Endothelial cell of umbilical vein (primary cell): ENCODE results near the gene ITPKB.

Experiments
- EZH2 ChIP-seq: IDR thresholded peaks from 2 replicates; pipeline ENCODE4 v1.6.1; 2012; ENCODE audit warnings: borderline replicate concordance, low read depth, mild to moderate bottlenecking, moderate library complexity, low read length, inconsistent platforms; ENCODE audit not compliant: severe bottlenecking
- FOS ChIP-seq: IDR thresholded peaks from 2 replicates; pipeline ENCODE4 v1.6.1; 2011; ENCODE audit warnings: mild to moderate bottlenecking, low read length, moderate library complexity, borderline replicate concordance; ENCODE audit not compliant: insufficient read depth
- POLR2A ChIP-seq: IDR thresholded peaks from 2 replicates; pipeline ENCODE4 v1.6.1; 2012; ENCODE audit warnings: low read depth, mild to moderate bottlenecking, control low read depth, low read length
- POLR2AphosphoS5 ChIP-seq: IDR thresholded peaks from 2 replicates; pipeline ENCODE4 v1.6.1; 2012; ENCODE audit warnings: low read depth, mild to moderate bottlenecking, control low read depth, low read length, moderate library complexity; ENCODE audit not compliant: insufficient read depth
- TF ChIP-seq, protein P1 (sequence below), 2 donors: IDR thresholded peaks; 1 replicate in 1 of 2; 2 replicates in 1 of 2; pipeline ENCODE4 v1.5.1; 2011; ENCODE audit warnings: low read length in 2 of 2, mild to moderate bottlenecking in 2 of 2, moderate library complexity in 2 of 2, control low read depth in 1 of 2, inconsistent platforms in 1 of 2, low read depth in 1 of 2; ENCODE audit not compliant: insufficient read depth in 1 of 2; ENCODE audit errors: extremely low read depth in 1 of 2
- TF ChIP-seq, protein P2 (sequence below): IDR thresholded peaks from 2 replicates; pipeline ENCODE4 v1.6.1; 2011; ENCODE audit not compliant: insufficient read depth, insufficient read length

DNA sequence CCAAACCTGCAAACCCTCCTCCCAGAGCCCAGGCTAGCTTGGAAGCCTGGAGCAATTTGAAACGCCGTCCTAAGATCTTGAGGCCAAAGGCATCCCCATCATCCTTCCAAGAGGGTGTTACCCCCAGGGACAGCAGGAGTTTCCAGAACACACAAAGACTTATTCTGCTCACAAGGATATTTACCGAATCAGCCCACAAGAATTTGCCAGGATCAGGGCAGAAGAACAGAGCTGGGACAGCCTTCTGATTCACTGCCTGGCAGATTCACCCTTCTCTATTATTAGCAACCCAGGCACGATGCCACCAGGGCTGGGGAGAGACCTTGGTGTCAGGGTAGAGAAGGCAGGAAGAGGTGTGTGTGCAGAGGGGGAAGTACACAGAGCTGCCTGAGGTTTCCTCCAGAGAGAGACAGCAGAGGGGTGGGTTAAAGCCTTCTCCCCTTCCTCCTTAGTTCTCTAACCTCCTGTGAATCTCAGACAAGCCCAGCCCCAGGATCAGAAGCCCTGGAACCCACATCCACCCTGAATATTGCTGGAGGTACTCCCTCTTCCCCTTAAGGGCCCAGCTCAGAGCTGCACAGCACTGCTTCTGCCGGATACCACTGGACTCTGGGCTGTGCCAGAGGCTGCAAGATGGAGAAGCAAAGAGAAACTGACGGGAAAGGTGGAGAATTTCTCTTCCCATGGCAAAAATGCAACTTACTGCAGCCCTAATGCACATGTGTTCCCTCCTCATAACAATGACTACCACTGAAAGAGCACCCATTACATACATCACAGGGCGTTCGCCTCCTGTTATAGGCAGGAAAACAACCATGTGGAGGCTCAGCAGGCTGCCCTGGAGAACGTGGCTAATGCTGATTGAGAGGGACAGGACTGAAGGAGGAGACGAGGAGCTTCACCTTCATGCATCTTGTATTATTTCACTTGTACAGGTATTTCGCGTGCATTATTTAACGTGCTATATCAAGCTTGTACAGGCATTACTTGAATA lies 61.8 kb downstream of the ITPKB start:
- TF ChIP-seq POLR2AphosphoS5 (no peak), POLR2A (no peak), FOS (no peak), EZH2 (no peak)
- TF ChIP-seq, protein P1, sequence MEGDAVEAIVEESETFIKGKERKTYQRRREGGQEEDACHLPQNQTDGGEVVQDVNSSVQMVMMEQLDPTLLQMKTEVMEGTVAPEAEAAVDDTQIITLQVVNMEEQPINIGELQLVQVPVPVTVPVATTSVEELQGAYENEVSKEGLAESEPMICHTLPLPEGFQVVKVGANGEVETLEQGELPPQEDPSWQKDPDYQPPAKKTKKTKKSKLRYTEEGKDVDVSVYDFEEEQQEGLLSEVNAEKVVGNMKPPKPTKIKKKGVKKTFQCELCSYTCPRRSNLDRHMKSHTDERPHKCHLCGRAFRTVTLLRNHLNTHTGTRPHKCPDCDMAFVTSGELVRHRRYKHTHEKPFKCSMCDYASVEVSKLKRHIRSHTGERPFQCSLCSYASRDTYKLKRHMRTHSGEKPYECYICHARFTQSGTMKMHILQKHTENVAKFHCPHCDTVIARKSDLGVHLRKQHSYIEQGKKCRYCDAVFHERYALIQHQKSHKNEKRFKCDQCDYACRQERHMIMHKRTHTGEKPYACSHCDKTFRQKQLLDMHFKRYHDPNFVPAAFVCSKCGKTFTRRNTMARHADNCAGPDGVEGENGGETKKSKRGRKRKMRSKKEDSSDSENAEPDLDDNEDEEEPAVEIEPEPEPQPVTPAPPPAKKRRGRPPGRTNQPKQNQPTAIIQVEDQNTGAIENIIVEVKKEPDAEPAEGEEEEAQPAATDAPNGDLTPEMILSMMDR (IDR thresholded peaks at IDR 0.05; ENCODE audit: extremely low read depth in 1 of 2, insufficient read depth in 1 of 2, low read depth in 1 of 2, low read length in 2 of 2) = no peak
- TF ChIP-seq, protein P2, sequence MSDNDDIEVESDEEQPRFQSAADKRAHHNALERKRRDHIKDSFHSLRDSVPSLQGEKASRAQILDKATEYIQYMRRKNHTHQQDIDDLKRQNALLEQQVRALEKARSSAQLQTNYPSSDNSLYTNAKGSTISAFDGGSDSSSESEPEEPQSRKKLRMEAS = no peak
